Panc1 (cell line): ENCODE results near the gene DNAJB13. TPM values are rescaled to one million over a fixed set of nuclear protein-coding genes. Genes with fewer than 3 reads are reported as not detected.

ENCODE experiments used
- ATAC-seq: fragments of 200-7000 bp; cut with Tn5 transposase; 2 replicates; pipeline ENCODE4 v1.9.1; 2020; ENCODE audit warnings: mild to moderate bottlenecking, moderate library complexity
- BruUV-seq: library from RNA; stranded (reverse); fragments of 400-500 nt; replicated peaks from 2 replicates; lab custom pipeline; 2021; lab: Mats Ljungman, UMichigan
- CTCF ChIA-PET: fragments of 300-600 bp; sonication (Branson Sonifier 250); formaldehyde crosslinking; loops from one replicate; lab custom pipeline; 2022; ENCODE audit warnings: antibody characterized with exemption; lab: Charles Lee
- POLR2A ChIA-PET: fragments of 300-600 bp; sonication (Branson Sonifier 250); formaldehyde crosslinking; loops from one replicate; lab custom pipeline; 2022; ENCODE audit warnings: antibody characterized with exemption; lab: Charles Lee
- DNase-seq: peaks from one replicate; pipeline ENCODE4 v3.0.0-alpha.2; 2010; ENCODE audit warnings: low read depth, low spot score
- H3K27ac ChIP-seq: 2 replicates; pipeline ENCODE4 v1.5.1; 2011; ENCODE audit warnings: mild to moderate bottlenecking, low read length, inconsistent platforms
- H3K27me3 ChIP-seq: fragments of 200-500 bp; sonication (Bioruptor generic); 2 replicates; pipeline ENCODE4 v1.6.0; 2014; ENCODE audit warnings: low read length, inconsistent platforms; ENCODE audit not compliant: control insufficient read depth, insufficient read depth
- H3K36me3 ChIP-seq: fragments of 200-500 bp; sonication (Bioruptor generic); 2 replicates; pipeline ENCODE4 v1.5.1; 2014; ENCODE audit warnings: inconsistent platforms, mild to moderate bottlenecking, low read length, moderate library complexity; ENCODE audit not compliant: control insufficient read depth, insufficient read depth
- H3K4me1 ChIP-seq: 2 replicates; pipeline ENCODE4 v1.5.1; 2011; ENCODE audit warnings: inconsistent platforms, mild to moderate bottlenecking, low read length, moderate library complexity; ENCODE audit not compliant: control insufficient read depth, insufficient read depth
- H3K4me3 ChIP-seq, 2 experiments: 2 replicates each; pipeline ENCODE4 v1.5.1; 2011 to 2012; ENCODE audit warnings: low read depth in 2 of 2, low read length in 2 of 2, mild to moderate bottlenecking in 2 of 2, inconsistent platforms in 1 of 2, moderate library complexity in 1 of 2
- H3K9me3 ChIP-seq: fragments of 200-500 bp; sonication (Bioruptor generic); 2 replicates; pipeline ENCODE4 v1.5.1; 2014; ENCODE audit warnings: low read depth, mild to moderate bottlenecking, inconsistent platforms, low read length, moderate library complexity; ENCODE audit not compliant: control insufficient read depth, insufficient read depth
- POLR2AphosphoS5 ChIP-seq: IDR thresholded peaks from 2 replicates; pipeline ENCODE4 v1.6.1; 2012; ENCODE audit warnings: mild to moderate bottlenecking, low read depth, low read length, moderate library complexity
- SIN3A ChIP-seq: IDR thresholded peaks from 2 replicates; pipeline ENCODE4 v1.6.1; 2012; ENCODE audit warnings: low read depth, mild to moderate bottlenecking, low read length, moderate library complexity, borderline replicate concordance; ENCODE audit not compliant: insufficient read depth
- in situ Hi-C: cut with HindIII; loops from 2 replicates; pipeline ENCODE4 v1.10.0; 2016; ENCODE audit warnings: low sequenced_read_pairs, low pct_unique_long_range_greater_than_20kb
- intact Hi-C: fragments of 100-400 bp; cut with micrococcal nuclease; formaldehyde crosslinking; loops from one replicate; pipeline ENCODE4 v1.10.0; 2022; ENCODE audit not compliant: unreplicated experiment
- total RNA-seq: library from RNA; stranded (reverse); gene quantifications from one replicate; pipeline ENCODE4 v1.2.1, GENCODE V29; 2021; ENCODE audit not compliant: unreplicated experiment
- TF ChIP-seq, protein P1 (sequence below), 2 experiments: IDR thresholded peaks; 2 replicates each; pipeline ENCODE4 v1.6.1; 2011 to 2012; ENCODE audit warnings: low read depth in 2 of 2, control low read depth in 1 of 2, low read length in 1 of 2, mild to moderate bottlenecking in 1 of 2, moderate library complexity in 1 of 2; ENCODE audit not compliant: insufficient read depth in 1 of 2

DNAJB13 gene
- total RNA-seq, 1 experiment from 2014 or later: not detected

DNA sequence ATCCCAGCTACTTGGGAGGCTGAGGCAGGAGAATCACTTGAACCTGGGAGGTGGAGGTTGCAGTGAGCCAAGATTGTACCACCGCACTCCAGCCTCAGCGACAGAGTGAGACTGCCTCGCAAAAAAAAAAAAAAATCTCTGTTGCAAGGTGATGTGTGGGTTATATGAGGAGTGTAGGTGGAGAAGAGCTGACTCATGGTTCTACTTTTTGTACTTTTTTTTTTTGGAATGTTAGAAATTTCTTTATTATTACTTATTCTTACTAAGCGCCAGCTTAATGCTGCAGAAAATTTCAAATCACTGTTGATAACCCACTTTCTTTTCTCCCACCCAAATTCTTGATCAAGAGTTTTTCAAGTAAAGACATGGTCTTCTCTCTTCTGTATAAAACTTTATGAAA, 29.6 kb upstream of the DNAJB13 start:
- intact Hi-C loops: no loop called here
- in situ Hi-C loops: no loop called here
- ChIA-PET POLR2A (no interaction called here), CTCF (no interaction called here)
- no TSS peak for BruUV-seq
- no peaks in the 10 kb centered on the region for H3K9me3 ChIP-seq
- H3K27ac ChIP-seq: no peak overlapping the region
- no peak for DNase-seq
- ATAC-seq: no peak
- no peak for TF ChIP-seq SIN3A
- no peak for TF ChIP-seq POLR2AphosphoS5
- TF ChIP-seq, protein P1, sequence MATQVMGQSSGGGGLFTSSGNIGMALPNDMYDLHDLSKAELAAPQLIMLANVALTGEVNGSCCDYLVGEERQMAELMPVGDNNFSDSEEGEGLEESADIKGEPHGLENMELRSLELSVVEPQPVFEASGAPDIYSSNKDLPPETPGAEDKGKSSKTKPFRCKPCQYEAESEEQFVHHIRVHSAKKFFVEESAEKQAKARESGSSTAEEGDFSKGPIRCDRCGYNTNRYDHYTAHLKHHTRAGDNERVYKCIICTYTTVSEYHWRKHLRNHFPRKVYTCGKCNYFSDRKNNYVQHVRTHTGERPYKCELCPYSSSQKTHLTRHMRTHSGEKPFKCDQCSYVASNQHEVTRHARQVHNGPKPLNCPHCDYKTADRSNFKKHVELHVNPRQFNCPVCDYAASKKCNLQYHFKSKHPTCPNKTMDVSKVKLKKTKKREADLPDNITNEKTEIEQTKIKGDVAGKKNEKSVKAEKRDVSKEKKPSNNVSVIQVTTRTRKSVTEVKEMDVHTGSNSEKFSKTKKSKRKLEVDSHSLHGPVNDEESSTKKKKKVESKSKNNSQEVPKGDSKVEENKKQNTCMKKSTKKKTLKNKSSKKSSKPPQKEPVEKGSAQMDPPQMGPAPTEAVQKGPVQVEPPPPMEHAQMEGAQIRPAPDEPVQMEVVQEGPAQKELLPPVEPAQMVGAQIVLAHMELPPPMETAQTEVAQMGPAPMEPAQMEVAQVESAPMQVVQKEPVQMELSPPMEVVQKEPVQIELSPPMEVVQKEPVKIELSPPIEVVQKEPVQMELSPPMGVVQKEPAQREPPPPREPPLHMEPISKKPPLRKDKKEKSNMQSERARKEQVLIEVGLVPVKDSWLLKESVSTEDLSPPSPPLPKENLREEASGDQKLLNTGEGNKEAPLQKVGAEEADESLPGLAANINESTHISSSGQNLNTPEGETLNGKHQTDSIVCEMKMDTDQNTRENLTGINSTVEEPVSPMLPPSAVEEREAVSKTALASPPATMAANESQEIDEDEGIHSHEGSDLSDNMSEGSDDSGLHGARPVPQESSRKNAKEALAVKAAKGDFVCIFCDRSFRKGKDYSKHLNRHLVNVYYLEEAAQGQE (IDR thresholded peaks at IDR 0.05; ENCODE audit: insufficient read depth in 1 of 2, low read depth in 2 of 2, low read length in 1 of 2): no peak
- H3K36me3 ChIP-seq: 0 out of 2 replicates have a peak, but pooled peaks cover 2% of the 10 kb centered on the region
- H3K4me1 ChIP-seq: no peaks in the 10 kb centered on the region
- no peak overlapping the region for H3K4me3 ChIP-seq
- H3K27me3 ChIP-seq: no peaks in the 10 kb centered on the region

DNA sequence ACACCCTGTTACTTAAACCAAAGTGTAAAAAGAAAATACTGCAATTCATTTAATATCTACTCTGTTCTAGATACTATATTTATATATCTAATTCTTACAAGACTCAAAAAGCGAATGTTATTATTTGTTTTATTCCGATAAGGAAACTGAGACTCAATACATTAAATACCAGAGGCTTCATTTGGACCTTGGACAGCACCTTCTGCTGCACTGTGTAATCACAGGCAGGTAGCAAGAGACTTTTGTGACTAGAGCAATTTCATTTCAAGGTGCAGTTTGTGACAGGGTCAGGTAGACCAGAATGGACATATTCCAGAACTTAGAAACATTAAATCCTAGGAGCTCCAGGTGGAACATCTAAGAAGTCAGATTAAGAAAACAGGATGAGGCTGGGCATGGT, 21.4 kb upstream of the DNAJB13 start:
- Histone ChIP-seq H3K9me3 (no peaks in the 10 kb centered on the region), H3K4me1 (no peaks in the 10 kb centered on the region), H3K36me3 (no peaks in the 10 kb centered on the region), H3K27me3 (no peaks in the 10 kb centered on the region), H3K4me3 (no peak overlapping the region), H3K27ac (no peak overlapping the region)
- ChIA-PET POLR2A (interaction anchor here (0.7 kb wide), 1 partner anchor 241 kb away, joined by 3 read pairs; the partner anchor contains the start of genes C2CD3 and PPME1), CTCF (no interaction called here)
- intact Hi-C loops: no loop called here
- in situ Hi-C loops: no loop called here
- ATAC-seq (no peak), DNase-seq (no peak)
- TF ChIP-seq SIN3A (no peak), POLR2AphosphoS5 (no peak)
- TF ChIP-seq, protein P1 (IDR thresholded peaks at IDR 0.05; ENCODE audit: insufficient read depth in 1 of 2, low read depth in 2 of 2, low read length in 1 of 2): peak in 1 of 2 experiments; percentile 61; a peak in 1 of 4 replicates
- BruUV-seq: no TSS peak
